Mesodermal cell (in vitro differentiated cells): Measurements from ENCODE around the gene SESN2.
A peak's percentile ranks its signal among the peaks of the same experiment; 100 is the strongest.

Experiments used
- H3K27ac ChIP-seq: 2 replicates; pipeline ENCODE4 v1.7.0; 2013; ENCODE audit warnings: mild to moderate bottlenecking, low read depth, low read length, moderate library complexity; ENCODE audit not compliant: severe bottlenecking
- H3K36me3 ChIP-seq: 2 replicates; pipeline ENCODE4 v1.7.1; 2013; ENCODE audit warnings: mild to moderate bottlenecking, low read length, moderate library complexity; ENCODE audit not compliant: control insufficient read depth, insufficient read depth
- H3K4me1 ChIP-seq: one replicate; pipeline ENCODE4 v1.7.1; 2013; ENCODE audit warnings: mild to moderate bottlenecking, low read length; ENCODE audit not compliant: insufficient read depth, control insufficient read depth, poor library complexity, severe bottlenecking
- H3K4me3 ChIP-seq: 2 replicates; pipeline ENCODE4 v1.7.0; 2013; ENCODE audit warnings: low read length, control low read depth, mild to moderate bottlenecking; ENCODE audit not compliant: insufficient read depth, poor library complexity, severe bottlenecking; ENCODE audit errors: extremely low read depth
- H3K9me3 ChIP-seq: 2 replicates; pipeline ENCODE4 v1.7.1; 2013; ENCODE audit warnings: mild to moderate bottlenecking, low read length, moderate library complexity; ENCODE audit not compliant: control insufficient read depth
- WGBS, 2 experiments: methylation state at CpG; one replicate each; pipeline ENCODE4 v1.1.5; 2013; ENCODE audit warnings: missing lambda C conversion rate in 2 of 2; ENCODE audit not compliant: insufficient coverage in 2 of 2; 5-methylcytosine and 5-hydroxymethylcytosine counted together

Gene SESN2

GRCh38 chr1:28239004-28239403 is 20.3 kb upstream of the SESN2 start:
- Histone ChIP-seq H3K27ac (no peak overlapping the region), H3K4me1 (peaks cover 8% of the 10 kb centered on the region), H3K9me3 (no peaks in the 10 kb centered on the region), H3K4me3 (no peak overlapping the region), H3K36me3 (peaks cover 24% of the 10 kb centered on the region)
- 86 to 100% methylated on average over 1 to 2 of the region's 2 CpGs for WGBS, 2 experiments

- no peak overlapping the region for H3K27ac ChIP-seq
- peaks cover 8% of the 10 kb centered on the region for H3K4me1 ChIP-seq
- no peak overlapping the region for H3K4me3 ChIP-seq
- 92 to 96% methylated on average over 4 of the region's 4 CpGs for WGBS, 2 experiments
- no peaks in the 10 kb centered on the region for H3K9me3 ChIP-seq
- peaks cover 24% of the 10 kb centered on the region for H3K36me3 ChIP-seq
These were observed 19.3 kb upstream of the SESN2 start for GRCh38 chr1:28240024-28240423.

GRCh38 chr1:28241638-28242241 is 17.6 kb upstream of the SESN2 start:
- no peak overlapping the region for H3K4me3 ChIP-seq
- WGBS, 2 experiments = 94 to 100% methylated on average over 6 to 8 of the region's 10 CpGs
- peaks cover 24% of the 10 kb centered on the region for H3K36me3 ChIP-seq
- H3K27ac ChIP-seq = no peak overlapping the region
- H3K4me1 ChIP-seq = peaks cover 8% of the 10 kb centered on the region
- H3K9me3 ChIP-seq = no peaks in the 10 kb centered on the region

GRCh38 chr1:28243685-28244311 is 15.5 kb upstream of the SESN2 start:
- no peak overlapping the region for H3K27ac ChIP-seq
- WGBS, 2 experiments = 81 to 90% methylated on average over 2 of the region's 2 CpGs
- H3K4me1 ChIP-seq = peaks cover 12% of the 10 kb centered on the region
- no peaks in the 10 kb centered on the region for H3K9me3 ChIP-seq
- H3K36me3 ChIP-seq = peaks cover 4% of the 10 kb centered on the region
- H3K4me3 ChIP-seq = no peak overlapping the region

GRCh38 chr1:28244549-28245251 is 14.6 kb upstream of the SESN2 start:
- no peaks in the 10 kb centered on the region for H3K36me3 ChIP-seq
- H3K9me3 ChIP-seq = no peaks in the 10 kb centered on the region
- H3K4me1 ChIP-seq = peaks cover 17% of the 10 kb centered on the region
- WGBS, 2 experiments = 93 to 96% methylated on average over 9 to 10 of the region's 13 CpGs
- no peak overlapping the region for H3K27ac ChIP-seq
- H3K4me3 ChIP-seq = no peak overlapping the region

- Histone ChIP-seq H3K4me3 (peak overlapping the region; percentile 41), H3K9me3 (no peaks in the 10 kb centered on the region), H3K4me1 (peaks cover 17% of the 10 kb centered on the region), H3K27ac (no peak overlapping the region), H3K36me3 (no peaks in the 10 kb centered on the region)
- 72 to 73% methylated on average over 4 to 7 of the region's 11 CpGs for WGBS, 2 experiments
These were observed 12.9 kb upstream of the SESN2 start for GRCh38 chr1:28246427-28246832.

GRCh38 chr1:28247612-28248272 is 11.6 kb upstream of the SESN2 start:
- H3K9me3 ChIP-seq = no peaks in the 10 kb centered on the region
- WGBS, 2 experiments = 82 to 90% methylated on average over 6 to 8 of the region's 11 CpGs
- H3K4me3 ChIP-seq = peak overlapping the region; percentile 41
- H3K4me1 ChIP-seq = peaks cover 17% of the 10 kb centered on the region
- H3K27ac ChIP-seq = peak overlapping the region; percentile 80
- no peaks in the 10 kb centered on the region for H3K36me3 ChIP-seq

- Histone ChIP-seq H3K9me3 (no peaks in the 10 kb centered on the region), H3K36me3 (no peaks in the 10 kb centered on the region), H3K4me1 (peaks cover 17% of the 10 kb centered on the region), H3K4me3 (no peak overlapping the region), H3K27ac (peak overlapping the region; percentile 80)
- 8% methylated on average over 4 to 12 of the region's 12 CpGs for WGBS, 2 experiments
These were observed 10.9 kb upstream of the SESN2 start for GRCh38 chr1:28248273-28249012.

GRCh38 chr1:28249013-28249865 is 10.1 kb upstream of the SESN2 start:
- no peaks in the 10 kb centered on the region for H3K36me3 ChIP-seq
- H3K4me1 ChIP-seq = peaks cover 17% of the 10 kb centered on the region
- peak overlapping the region; percentile 80 for H3K27ac ChIP-seq
- H3K4me3 ChIP-seq = no peak overlapping the region
- WGBS, 2 experiments = 100% methylated on average over 1 of the region's 3 CpGs; no CpG with 5 or more reads in 1 of the 2 experiments
- H3K9me3 ChIP-seq = no peaks in the 10 kb centered on the region
